ENCODE results near the gene ARID3A. TPM values are rescaled to one million over a fixed set of nuclear protein-coding genes. Genes with fewer than 3 reads are reported as not detected.

The ARID3A gene
- total and polyA plus RNA-seq, 2 of the 4 experiments (the other 2 are of a cell fraction), result 16.0 to 23.1 TPM

- Histone ChIP-seq H3K4ac (ENCODE audit: low read depth, low read length) (no peak overlapping the region), H3K79me1 (ENCODE audit: low read depth in 1 of 2, low read length in 2 of 2) (peaks cover 3 to 71% of the 10 kb centered on the region in 2 experiments), H3K4me2 (ENCODE audit: low read depth, low read length) (no peak overlapping the region), H2BK5ac (ENCODE audit: low read depth, low read length, poor library complexity, severe bottlenecking) (no peak overlapping the region), H2BK15ac (ENCODE audit: low read depth, low read length) (no peak overlapping the region), H3K14ac (replicated peaks; ENCODE audit: low read depth, low read length) (no peak overlapping the region), H3K27ac (ENCODE audit: insufficient read depth, low read length) (no peak overlapping the region), H4K5ac (ENCODE audit: low read depth, low read length) (no peak overlapping the region), H2AFZ (replicated peaks; ENCODE audit: low read length, poor library complexity) (peak overlapping the region; percentile 11), H3K9ac (ENCODE audit: low read depth, low read length) (no peak overlapping the region), H4K20me1 (ENCODE audit: insufficient read depth, low read length) (peaks cover 81% of the 10 kb centered on the region), H4K91ac (ENCODE audit: insufficient read depth, low read depth, low read length) (no peak overlapping the region), H2BK120ac (ENCODE audit: low read depth, low read length) (no peak overlapping the region), H3K36me3 (ENCODE audit: control insufficient read depth, insufficient read depth, low read length) (peaks cover 43% of the 10 kb centered on the region), H3K23ac (ENCODE audit: low read depth, low read length) (no peak overlapping the region), H3K4me3 (ENCODE audit: insufficient read depth, low read depth, low read length) (no peak overlapping the region), H3K18ac (ENCODE audit: low read depth, low read length) (no peak overlapping the region), H2AK9ac (replicated peaks; ENCODE audit: low read depth, low read length, poor library complexity) (no peak overlapping the region), H3K9me3 (ENCODE audit: control insufficient read depth, insufficient read depth, low read length) (no peaks in the 10 kb centered on the region), H4K8ac (ENCODE audit: low read depth in 2 of 2, low read length in 2 of 2) (no peak overlapping the region), H3K4me1 (ENCODE audit: control insufficient read depth, insufficient read depth, low read length) (peaks cover 8% of the 10 kb centered on the region; the same call in 1 of the 2 replicates), H2BK20ac (ENCODE audit: low read depth, low read length) (no peak overlapping the region), H3K9me1 (ENCODE audit: insufficient read depth, low read length) (peaks cover 9% of the 10 kb centered on the region; the same call in 1 of the 2 replicates), H3K27me3 (ENCODE audit: control insufficient read depth, insufficient read depth, low read length) (no peaks in the 10 kb centered on the region), H3K56ac (ENCODE audit: extremely low read depth, insufficient read depth, low read length) (no peak overlapping the region), H2AK5ac (ENCODE audit: low read depth, low read length) (no peak overlapping the region)
- dilution Hi-C loops (cut with HindIII; ENCODE audit: low sequenced_read_pairs, unreplicated experiment) (no loop called here), in situ Hi-C loops (cut with MboI; ENCODE audit: low sequenced_read_pairs) (no loop called here), intact Hi-C loops (cut with micrococcal nuclease) (no loop called here)
- no peak for TF ChIP-seq RAD21 (IDR thresholded peaks at IDR 0.05; ENCODE audit: low read length)
- ATAC-seq (ENCODE audit: low read depth), result no peak
- ChIA-PET POLR2A (ENCODE audit: unreplicated experiment) (no interaction called here), CTCF (no interaction called here)
- BruUV-seq (replicated peaks), result no TSS peak
- 92% methylated on average over 13 of the region's 37 CpGs; no CpG with 5 or more reads in 1 of the 2 experiments for WGBS, 2 experiments (ENCODE audit: extremely low coverage in 2 of 2, insufficient read length in 1 of 2)
- DNase-seq, result no peak
Measured at GRCh38 chr19:945401-946252, 19.8 kb downstream of the ARID3A start.

Measured in IMR-90 (cell line).